CD4-positive, alpha-beta T cell treated with Interleukin-21 for 1 hour (primary cell): ENCODE results near the gene DLG4.
"Not testable (repeated sequence)": the region's sequence is repeated elsewhere in the genome, so short reads cannot be mapped to it uniquely, and the experiment has no call there.

Experiments
- DNase-seq: peaks from one replicate; pipeline ENCODE4 v3.0.0-alpha.2; 2020

Gene DLG4

DNA sequence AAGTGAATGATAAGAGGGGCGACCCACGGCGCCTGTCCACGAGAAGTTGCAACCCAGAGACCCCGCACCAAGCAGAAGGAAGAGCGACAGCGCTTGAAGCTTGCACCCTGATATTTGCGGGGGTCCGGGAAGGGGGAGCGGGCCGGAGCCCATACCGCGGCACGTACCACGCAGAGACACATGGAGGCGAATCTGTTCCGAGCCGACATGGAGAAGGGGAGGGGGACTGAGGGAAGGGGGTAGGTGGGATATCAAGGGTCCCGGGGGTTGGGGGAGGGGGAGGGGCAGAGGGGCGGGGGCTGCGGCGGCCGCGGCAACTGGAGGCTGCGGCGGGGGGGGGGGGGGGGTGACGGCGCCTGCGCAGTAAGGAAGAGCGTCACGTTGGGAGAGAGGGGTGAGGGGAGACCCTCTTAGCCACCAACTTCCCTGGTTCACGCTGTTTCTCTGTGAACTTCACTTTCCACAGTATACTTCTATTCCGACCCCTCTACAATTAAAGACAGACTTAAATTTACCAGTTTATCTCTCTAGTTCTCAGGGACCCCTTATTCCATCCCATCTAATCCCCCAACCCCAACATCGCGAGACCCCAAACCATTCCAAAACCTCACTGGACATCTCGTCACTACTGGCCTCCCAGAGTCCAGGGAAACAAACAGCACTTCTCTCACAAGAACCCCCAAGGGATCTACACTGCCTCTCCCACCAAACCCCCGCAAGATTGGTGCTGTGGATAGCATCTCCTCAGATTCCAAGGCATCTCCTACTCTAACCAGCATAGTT is 8.0 kb downstream of the DLG4 start:
- no peak for DNase-seq

DNA sequence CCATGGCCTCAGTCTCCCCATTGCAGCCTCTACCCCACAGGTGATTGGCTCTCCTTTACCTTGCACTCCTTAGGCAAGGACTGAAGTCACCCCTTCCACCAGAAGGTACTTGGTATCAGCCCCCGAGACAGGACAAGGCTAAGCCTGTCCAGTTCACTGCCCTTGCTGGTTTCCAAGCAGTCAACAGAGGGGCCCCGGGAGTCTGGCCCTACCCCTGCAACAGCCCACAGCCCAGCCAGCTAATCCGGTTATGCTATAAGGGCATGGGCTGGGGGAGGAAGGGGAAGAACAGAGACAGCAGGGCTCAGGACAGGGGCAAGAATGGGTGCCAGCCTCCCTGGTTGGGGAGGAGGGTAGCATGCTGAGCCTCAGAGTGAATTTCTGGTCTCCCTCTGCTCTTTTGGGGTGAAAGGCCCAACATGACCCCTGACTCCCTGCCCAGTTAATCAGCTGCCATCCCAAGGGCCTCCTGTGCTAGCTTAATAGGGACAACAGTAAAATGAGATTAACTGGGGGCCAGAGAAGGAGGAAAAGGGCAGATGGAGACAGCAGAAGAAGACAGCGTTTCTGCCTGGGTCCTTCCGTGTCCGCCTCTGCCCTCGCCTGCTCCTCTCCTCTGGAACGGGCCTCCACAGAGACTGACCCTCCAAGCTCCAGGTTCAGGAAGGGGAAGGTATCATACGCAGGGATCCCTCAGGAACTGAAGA is 10.7 kb downstream of the DLG4 start:
- no peak for DNase-seq

DNA sequence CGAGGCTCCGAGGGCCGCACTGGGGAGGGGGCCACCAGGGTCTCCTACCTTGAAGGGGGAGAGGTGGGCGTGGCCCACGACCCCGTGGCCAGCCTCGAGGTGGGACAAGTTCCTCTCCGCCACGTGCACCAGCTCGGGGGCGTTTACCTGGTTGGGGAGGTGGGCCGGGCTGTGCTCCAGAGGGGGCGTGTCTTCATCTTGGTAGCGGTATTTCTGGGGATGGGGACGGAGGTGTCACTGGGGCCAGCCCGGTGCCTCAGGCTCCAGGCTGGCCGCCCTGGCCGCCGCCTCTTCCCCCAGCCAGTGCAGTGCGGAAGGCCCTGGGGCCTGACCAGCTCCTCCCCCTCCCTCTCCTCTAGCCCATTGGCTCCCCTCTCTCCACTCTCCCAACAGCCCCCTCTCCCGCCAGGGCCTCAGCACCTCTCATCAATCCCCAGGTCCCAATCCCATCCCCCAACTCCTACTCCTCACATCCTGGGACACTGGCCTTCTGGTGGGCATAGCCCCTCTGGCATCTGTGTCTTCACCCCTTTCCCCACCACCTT is 11.5 kb downstream of the DLG4 start:
- no peak for DNase-seq

DNA sequence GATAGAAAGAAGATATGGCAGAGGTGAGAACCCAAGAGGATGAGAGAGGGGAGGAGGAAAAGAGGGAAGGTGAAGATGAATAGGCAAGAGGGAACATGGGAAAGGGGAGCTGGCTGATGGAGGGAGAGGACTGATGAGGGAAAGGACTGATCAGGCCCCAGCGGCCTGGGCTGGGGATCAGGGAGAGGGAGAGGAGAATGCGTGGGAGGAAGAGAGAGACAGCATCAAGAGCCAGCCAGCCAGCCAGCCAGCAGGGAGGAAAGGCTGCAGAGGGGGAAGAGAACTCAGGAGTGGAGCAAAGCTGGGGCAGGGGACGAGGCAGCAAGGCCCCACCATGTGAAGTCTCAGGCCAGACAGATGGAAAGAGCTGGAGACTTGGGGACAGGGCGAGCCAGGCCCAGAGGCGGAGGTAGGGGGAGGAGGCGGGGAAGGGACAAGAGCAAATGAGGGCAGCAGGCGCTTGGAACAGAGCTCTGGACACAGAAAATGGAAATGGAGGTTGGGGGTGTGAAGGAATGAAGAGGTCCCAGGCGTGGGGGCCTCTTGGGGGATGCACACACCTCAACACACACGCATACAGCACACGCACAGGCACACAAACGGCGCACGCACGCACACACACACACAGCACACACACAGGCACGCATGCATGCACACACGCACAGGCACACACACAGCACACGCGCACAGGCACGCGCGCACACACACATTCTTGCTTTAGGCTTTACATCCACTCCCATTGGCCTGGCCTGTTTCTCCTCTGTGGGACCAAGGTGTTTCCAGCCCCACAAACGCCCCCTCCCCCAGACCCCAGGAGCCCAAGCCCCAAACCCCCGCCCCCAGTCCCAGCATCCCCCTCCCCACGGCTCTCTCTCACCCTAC is 12.3 kb downstream of the DLG4 start:
- DNase-seq, result no peak

- DNase-seq, result no peak
Observed at GRCh38 chr17:7205561-7205960, 14.1 kb downstream of the DLG4 start.

- peak; percentile 99 for DNase-seq
Observed at GRCh38 chr17:7204828-7205461, 14.7 kb downstream of the DLG4 start.

GRCh38 chr17:7204336-7204735 is 15.3 kb downstream of the DLG4 start:
- DNase-seq, result no peak

GRCh38 chr17:7203391-7203790 is 16.2 kb downstream of the DLG4 start:
- DNase-seq, result no peak

- DNase-seq, result no peak
Observed at GRCh38 chr17:7196651-7197401, 22.8 kb downstream of the DLG4 start.

GRCh38 chr17:7195971-7196370 is 23.7 kb downstream of the DLG4 start:
- no peak for DNase-seq

DNA sequence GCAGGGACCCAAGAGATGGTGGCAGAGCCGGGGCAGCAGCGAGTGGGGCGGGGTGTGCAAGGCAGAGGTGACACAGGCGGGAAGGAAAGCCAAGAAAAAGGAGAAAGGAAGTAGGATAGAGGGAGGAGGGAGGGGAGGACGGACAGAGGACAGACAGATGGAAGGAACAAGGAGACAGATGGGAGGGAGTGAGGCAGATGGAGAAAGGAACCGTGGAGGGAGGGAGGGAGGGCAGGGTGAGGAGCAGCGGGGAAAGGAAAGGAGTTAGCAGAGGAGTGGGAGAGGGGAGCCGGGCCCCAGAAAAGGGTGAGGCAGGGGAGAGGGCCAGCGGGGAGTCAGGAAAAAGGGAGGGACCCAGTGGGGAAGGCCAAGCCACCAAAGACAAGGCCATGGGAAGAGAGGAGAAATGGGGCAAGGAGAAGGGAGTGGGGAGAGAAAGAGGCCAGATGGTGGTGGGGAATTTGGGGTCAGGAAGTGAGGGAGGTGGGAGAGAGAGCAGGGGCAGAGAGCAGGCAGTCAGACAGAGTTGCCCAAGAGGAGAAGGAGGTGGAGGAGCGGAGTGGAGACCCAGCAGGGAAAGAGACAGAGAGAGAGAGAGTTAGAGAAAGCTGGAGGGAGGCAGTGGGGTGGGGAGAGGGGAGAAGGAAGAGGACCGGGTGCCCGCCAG is 27.2 kb downstream of the DLG4 start:
- no peak for DNase-seq

DNA sequence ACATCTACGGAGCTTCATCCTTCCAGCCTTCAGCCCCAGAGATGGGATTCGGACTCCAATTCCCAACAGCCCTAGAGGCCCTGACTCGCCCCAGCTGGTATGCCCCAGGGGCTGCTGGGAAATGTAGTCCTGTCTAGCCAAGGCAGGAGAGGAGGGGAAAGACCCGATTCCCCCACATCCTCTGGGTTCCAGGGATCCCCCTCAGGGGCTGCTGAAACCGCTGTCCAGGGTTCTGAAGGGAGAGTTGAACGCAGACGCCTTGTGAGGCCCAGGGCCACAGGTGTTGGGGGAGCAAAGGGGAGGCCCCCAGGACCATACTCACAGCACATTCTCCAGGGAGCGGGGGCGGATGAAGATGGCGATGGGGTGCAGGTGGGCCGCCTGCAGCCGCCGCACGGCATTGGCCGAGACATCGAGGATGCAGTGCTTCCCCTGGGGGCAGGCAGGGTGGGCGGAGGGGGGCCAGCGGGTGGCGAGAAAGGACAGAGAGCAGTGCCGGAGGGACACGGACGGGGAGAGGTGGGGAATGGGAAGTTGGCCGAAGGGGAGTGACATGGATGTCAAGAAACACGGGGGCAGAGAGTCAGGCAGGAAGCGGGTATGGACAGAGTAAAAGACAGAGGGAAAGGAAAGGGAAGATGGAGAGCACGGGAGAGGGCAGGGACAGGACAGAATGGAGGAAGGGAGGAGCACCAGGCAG is 27.9 kb downstream of the DLG4 start:
- peak; percentile 33 for DNase-seq

GRCh38 chr17:7191069-7191468 is 28.6 kb downstream of the DLG4 start:
- DNase-seq, result no peak

DNA sequence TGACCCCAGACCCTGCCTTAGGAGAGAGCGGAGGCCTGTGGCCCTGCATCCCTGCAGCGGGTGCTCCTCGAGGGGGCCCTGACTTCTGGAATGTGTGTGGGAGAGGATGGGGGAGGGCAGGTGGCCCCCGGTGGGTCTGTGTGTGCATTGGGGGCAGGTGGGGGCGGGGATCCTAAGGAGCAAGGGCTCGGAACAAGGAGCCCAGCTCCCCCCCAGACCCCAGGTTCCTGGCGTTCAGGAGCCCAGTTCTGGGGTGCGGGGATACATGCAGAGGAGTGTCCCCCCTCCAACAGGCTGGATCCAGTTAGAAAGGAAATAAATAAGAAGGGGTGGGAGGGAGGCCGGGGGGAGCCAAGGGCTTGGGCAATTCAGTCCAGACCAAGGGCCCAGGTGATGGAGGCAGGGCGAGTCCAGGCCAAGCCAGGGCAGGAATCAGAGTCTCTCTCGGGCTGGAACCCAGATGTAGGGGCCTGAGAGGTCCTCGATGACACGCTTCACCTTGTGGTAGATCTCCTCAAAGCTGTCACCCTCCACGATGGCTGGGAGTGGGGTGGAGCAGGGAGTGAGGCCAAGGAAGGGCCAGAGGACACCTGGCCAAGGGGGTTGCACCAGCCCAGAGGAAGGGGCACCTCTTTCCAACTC is 29.2 kb downstream of the DLG4 start:
- no peak for DNase-seq

DNA sequence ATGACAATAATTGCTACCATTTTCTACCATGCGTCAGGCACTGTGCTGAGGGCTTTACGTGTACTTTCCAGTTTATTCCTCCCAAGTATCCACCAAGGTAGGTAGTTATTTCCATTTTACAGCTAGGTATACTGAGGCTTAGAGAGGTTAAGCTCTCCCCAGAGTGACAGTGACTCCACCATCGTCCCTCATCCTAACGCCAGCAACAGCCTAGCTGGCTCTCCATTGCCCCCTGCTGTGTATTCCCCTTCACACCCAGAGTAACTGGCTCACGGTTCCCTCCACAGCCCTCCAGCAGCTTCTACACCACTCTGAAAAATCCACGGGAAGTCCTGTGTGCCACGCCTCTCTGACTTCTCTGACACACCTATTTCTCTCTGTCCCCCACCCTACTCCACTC is 33.4 kb downstream of the DLG4 start:
- DNase-seq, result no peak

- DNase-seq, result no peak
Observed at GRCh38 chr17:7184647-7185046, 35.0 kb downstream of the DLG4 start.

GRCh38 chr17:7184091-7184488 is 35.5 kb downstream of the DLG4 start:
- DNase-seq, result no peak

GRCh38 chr17:7183433-7184090 is 36.1 kb downstream of the DLG4 start:
- no peak for DNase-seq

GRCh38 chr17:7182101-7182500 is 37.5 kb downstream of the DLG4 start:
- DNase-seq, result not testable (repeated sequence)
